Omental fat pad (tissue), 3 donors: ENCODE measurements around the gene SORL1-AS1.

Source experiments
- ATAC-seq: fragments of 150-250 bp; one replicate; pipeline ENCODE4 v1.9.1; 2016; ENCODE audit warnings: mild to moderate bottlenecking, moderate library complexity; ENCODE audit not compliant: low FRiP score
- DNase-seq: peaks from one replicate; pipeline ENCODE4 v3.0.0-alpha.2; 2019; ENCODE audit warnings: low spot score
- TF ChIP-seq, protein P1 (sequence below), 3 donors: fragments of 450-650 bp; IDR thresholded peaks; one replicate each; pipeline ENCODE4 v1.5.1; 2016 to 2017; ENCODE audit warnings: antibody characterized with exemption in 3 of 3, mild to moderate bottlenecking in 3 of 3, moderate library complexity in 2 of 3

The SORL1-AS1 gene

DNA sequence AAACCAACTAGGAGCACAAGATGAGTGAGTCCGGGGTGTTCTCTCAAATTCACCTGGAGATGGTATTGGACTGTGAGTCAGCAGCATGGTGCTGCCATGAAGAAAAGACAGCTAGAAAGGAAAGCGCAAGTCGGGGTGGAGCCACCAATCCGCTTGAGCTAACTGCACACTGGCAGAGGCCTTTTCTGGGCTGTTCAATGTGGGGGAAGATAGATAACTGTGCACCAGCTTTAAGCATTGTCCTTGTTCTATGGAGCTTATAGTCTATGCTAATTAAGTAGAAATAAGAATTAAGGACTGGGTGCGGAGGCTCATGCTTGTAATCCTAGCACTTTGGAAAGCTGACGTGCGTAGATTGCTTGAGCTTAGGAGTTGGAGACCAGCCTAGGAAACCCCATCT lies 21.9 kb upstream of the SORL1-AS1 start:
- ATAC-seq (no peak), DNase-seq (no peak)

DNA sequence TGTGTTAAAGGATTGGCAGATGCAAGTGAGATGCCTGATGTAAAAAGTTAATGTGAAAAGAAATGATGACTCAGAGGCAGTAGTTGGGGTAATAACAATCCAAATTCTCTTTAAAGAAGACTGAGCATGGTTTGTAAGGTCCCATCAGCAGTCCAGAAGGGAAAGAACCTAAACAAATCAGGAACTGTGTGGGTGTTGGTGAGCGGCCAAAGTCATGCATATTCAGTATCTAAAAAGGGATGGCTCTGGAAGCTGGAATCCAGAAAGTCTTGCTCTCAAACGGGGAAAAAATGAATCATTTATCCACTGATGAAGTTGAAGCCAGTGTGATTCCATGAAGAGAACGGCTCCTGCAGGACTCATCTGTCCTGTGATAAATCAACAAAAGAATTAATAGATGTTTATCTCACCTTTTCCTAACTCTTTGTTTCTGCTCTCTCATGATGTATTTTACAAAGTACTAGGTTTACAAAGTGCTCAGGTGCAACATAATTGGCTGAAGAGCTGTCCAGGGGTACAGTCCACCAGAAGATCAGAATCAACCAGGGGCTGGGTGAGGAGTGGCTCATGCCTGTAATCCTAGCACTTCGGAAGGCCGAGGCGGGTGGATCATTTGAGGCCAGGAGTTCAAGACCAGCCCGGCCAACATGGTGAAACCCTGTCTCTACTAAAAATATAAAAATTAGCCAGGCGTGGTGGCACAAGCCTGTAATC lies 20.5 kb upstream of the SORL1-AS1 start:
- no peak for DNase-seq
- TF ChIP-seq, protein P1, sequence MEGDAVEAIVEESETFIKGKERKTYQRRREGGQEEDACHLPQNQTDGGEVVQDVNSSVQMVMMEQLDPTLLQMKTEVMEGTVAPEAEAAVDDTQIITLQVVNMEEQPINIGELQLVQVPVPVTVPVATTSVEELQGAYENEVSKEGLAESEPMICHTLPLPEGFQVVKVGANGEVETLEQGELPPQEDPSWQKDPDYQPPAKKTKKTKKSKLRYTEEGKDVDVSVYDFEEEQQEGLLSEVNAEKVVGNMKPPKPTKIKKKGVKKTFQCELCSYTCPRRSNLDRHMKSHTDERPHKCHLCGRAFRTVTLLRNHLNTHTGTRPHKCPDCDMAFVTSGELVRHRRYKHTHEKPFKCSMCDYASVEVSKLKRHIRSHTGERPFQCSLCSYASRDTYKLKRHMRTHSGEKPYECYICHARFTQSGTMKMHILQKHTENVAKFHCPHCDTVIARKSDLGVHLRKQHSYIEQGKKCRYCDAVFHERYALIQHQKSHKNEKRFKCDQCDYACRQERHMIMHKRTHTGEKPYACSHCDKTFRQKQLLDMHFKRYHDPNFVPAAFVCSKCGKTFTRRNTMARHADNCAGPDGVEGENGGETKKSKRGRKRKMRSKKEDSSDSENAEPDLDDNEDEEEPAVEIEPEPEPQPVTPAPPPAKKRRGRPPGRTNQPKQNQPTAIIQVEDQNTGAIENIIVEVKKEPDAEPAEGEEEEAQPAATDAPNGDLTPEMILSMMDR (IDR thresholded peaks at IDR 0.05) = no peak
- ATAC-seq = no peak

More for the DNA sequence above, 21.9 kb upstream of the SORL1-AS1 start:
- TF ChIP-seq, protein P1 (IDR thresholded peaks at IDR 0.05) = no peak

DNA sequence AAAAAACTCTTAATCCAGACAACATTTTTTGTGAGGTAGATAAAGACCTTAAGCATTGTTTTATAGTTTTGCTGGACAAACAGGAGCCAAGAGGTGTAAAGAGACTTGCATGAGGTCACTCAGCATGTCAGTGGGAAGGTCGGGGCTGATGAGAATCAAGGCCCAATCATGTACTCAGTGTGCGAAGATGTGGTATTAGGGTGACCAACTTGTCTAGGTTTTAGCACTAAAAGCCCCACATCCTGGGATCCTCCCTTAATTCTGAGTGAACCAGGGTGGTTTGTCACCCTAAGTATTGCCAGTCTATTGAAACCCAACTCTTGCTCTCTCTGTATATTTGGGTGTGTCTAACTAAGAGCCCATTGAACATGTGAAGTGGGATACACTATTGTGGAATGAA lies 19.5 kb upstream of the SORL1-AS1 start:
- TF ChIP-seq, protein P1 (IDR thresholded peaks at IDR 0.05) = no peak
- DNase-seq (no peak), ATAC-seq (no peak)

DNA sequence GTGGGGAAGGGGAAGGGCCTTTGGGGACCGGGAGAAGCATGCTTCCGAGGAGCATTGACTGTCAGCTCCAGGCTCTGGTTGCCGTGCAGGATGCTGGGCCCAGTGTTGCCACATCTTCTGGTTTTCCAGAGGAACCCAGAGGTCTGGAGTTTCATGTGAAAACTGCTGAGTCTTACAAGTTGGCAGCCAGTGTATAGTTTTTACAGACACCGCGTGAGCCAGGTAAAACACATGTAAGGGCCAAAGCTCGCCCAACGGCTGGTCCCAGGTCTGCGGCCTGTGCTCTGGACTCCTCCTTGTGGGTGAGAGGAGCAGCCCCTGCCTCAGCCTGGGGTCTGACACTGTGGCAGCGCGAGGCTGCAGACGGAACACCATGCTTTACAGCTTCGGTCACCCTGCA lies 18.4 kb upstream of the SORL1-AS1 start:
- DNase-seq (no peak), ATAC-seq (no peak)
- TF ChIP-seq, protein P1 (IDR thresholded peaks at IDR 0.05) = no peak

DNA sequence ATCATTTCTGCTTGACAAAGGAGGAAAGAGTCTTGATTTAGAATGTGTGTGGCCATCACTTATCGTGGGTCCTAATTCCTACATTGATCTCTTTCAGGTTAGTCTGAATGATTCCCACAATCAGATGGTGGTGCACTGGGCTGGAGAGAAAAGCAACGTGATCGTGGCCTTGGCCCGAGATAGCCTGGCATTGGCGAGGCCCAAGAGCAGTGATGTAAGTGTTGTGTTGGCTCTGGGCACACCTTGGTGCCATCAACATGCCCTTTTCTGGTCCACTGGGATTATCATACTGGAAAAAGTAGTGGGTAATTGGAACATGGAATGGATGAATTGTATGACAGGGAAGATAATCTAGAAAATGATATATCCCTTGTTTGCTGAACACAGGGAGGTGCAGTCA lies 17.1 kb upstream of the SORL1-AS1 start:
- TF ChIP-seq, protein P1 (IDR thresholded peaks at IDR 0.05) = no peak
- DNase-seq = no peak
- ATAC-seq = no peak

DNA sequence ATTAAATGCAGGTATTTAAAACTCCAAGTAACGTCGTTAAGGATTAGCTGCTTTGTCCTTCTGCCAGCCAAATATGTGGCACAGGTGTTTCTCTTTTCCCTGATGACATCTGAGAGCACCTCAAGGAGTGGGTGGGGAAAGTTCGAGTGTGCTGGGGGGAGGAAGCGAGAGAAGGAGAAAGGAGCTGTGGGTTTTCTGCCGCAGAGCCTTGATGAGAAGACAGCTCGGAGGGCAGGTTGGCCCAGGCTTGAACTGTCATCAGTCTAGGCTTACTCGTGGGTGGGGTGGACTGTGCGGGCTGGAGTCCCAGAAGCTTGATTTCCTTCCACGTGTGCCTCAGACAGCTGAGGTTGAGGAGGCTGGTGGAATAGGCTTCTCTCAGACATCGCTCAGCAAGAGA lies 15.2 kb upstream of the SORL1-AS1 start:
- TF ChIP-seq, protein P1 (IDR thresholded peaks at IDR 0.05) = no peak
- DNase-seq = no peak
- no peak for ATAC-seq

DNA sequence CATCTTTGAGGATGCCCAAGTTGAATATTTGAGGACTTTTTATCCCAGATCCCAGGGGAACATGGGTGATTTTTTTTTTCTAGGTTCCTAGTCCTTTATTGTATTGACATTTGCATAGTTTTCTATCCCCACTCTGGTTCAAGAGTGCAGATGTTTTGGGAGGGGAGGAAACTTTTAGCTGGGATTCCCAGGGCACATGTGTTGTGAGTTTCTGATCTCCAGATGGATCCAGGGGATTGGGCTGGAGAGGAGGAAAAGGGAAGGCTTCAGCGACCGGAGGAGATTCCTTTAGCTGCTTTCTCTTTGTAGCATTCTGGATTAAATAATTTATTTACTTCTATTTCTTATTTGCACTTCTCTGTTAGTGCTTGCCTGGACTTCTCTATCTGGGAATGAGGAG lies 14.7 kb upstream of the SORL1-AS1 start:
- DNase-seq (no peak), ATAC-seq (no peak)
- TF ChIP-seq, protein P1 (IDR thresholded peaks at IDR 0.05) = no peak
